ENCODE data around the gene KIFAP3.

KIFAP3 gene

GRCh38 chr1:169886422-169886821 is 188.1 kb downstream of the KIFAP3 start:
- TF ChIP-seq CTBP1 (IDR thresholded peaks at IDR 0.05; ENCODE audit: borderline replicate concordance) (no peak), SP1 (IDR thresholded peaks at IDR 0.05) (no peak), ELF4 (IDR thresholded peaks at IDR 0.05) (no peak), HDGF (IDR thresholded peaks at IDR 0.05; ENCODE audit: borderline replicate concordance) (no peak), SUZ12 (IDR thresholded peaks at IDR 0.05) (no peak), L3MBTL2 (conservative IDR thresholded peaks at IDR 0.05) (no peak), TARDBP (IDR thresholded peaks at IDR 0.05) (no peak), FOXA1 (IDR thresholded peaks at IDR 0.05) (no peak), ARNT (IDR thresholded peaks at IDR 0.05) (no peak), ZNF384 (IDR thresholded peaks at IDR 0.05) (no peak), FOXM1 (IDR thresholded peaks at IDR 0.05; ENCODE audit: borderline replicate concordance) (no peak), LEF1 (IDR thresholded peaks at IDR 0.05; ENCODE audit: borderline replicate concordance) (no peak), NFRKB (IDR thresholded peaks at IDR 0.05) (no peak), BHLHE40 (IDR thresholded peaks at IDR 0.05; ENCODE audit: borderline replicate concordance) (no peak), FOXK2 (IDR thresholded peaks at IDR 0.05) (no peak)
- TF ChIP-seq, protein P1, sequence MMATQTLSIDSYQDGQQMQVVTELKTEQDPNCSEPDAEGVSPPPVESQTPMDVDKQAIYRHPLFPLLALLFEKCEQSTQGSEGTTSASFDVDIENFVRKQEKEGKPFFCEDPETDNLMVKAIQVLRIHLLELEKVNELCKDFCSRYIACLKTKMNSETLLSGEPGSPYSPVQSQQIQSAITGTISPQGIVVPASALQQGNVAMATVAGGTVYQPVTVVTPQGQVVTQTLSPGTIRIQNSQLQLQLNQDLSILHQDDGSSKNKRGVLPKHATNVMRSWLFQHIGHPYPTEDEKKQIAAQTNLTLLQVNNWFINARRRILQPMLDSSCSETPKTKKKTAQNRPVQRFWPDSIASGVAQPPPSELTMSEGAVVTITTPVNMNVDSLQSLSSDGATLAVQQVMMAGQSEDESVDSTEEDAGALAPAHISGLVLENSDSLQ (IDR thresholded peaks at IDR 0.05): no peak
- ChIA-PET CTCF (no interaction called here), POLR2A (no interaction called here)
- DNase-seq (ENCODE audit: extremely low spot score): no peak

GRCh38 chr1:169885207-169885606 is 189.3 kb downstream of the KIFAP3 start:
- POLR2A ChIA-PET: no interaction called here
- TF ChIP-seq, protein P1 (IDR thresholded peaks at IDR 0.05): no peak
- TF ChIP-seq TARDBP (IDR thresholded peaks at IDR 0.05) (no peak), HDGF (IDR thresholded peaks at IDR 0.05; ENCODE audit: borderline replicate concordance) (no peak), FOXK2 (IDR thresholded peaks at IDR 0.05) (no peak), BHLHE40 (IDR thresholded peaks at IDR 0.05; ENCODE audit: borderline replicate concordance) (no peak), LEF1 (IDR thresholded peaks at IDR 0.05; ENCODE audit: borderline replicate concordance) (no peak), FOXA1 (IDR thresholded peaks at IDR 0.05) (no peak)
- DNase-seq (ENCODE audit: extremely low spot score): no peak
- CTCF ChIA-PET: interaction anchor here (0.6 kb wide), 1 partner anchor 145 kb away, joined by 3 read pairs; no protein-coding TSS in a partner anchor

DNA sequence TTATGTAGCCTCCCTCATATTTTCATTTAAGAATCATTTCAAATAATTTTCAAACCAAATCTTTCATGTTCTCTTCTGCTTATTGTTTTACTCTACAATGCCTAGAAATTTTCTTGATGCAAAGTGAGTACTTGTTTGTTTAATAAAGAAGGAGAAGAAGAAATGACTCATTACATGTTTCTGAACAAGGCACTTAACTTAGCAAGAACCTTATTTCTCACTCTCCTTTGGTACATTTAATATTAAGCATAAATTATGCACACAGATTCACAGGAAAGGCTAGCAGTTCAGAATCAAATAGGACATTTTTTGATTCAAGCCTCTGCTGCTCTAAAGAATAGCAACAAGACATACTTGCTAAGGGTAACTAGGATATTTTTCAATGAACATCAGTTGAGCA is 189.9 kb downstream of the KIFAP3 start:
- CTCF ChIA-PET: interaction anchor here (0.6 kb wide), 1 partner anchor 145 kb away, joined by 3 read pairs; no protein-coding TSS in a partner anchor
- TF ChIP-seq SUZ12 (IDR thresholded peaks at IDR 0.05) (no peak), FOXA1 (IDR thresholded peaks at IDR 0.05) (no peak), TARDBP (IDR thresholded peaks at IDR 0.05) (no peak), ARNT (IDR thresholded peaks at IDR 0.05) (no peak), LEF1 (IDR thresholded peaks at IDR 0.05; ENCODE audit: borderline replicate concordance) (no peak), ZNF384 (IDR thresholded peaks at IDR 0.05) (no peak), L3MBTL2 (conservative IDR thresholded peaks at IDR 0.05) (no peak), HDGF (IDR thresholded peaks at IDR 0.05; ENCODE audit: borderline replicate concordance) (no peak), ELF4 (IDR thresholded peaks at IDR 0.05) (no peak), SP1 (IDR thresholded peaks at IDR 0.05) (no peak), BHLHE40 (IDR thresholded peaks at IDR 0.05; ENCODE audit: borderline replicate concordance) (no peak), FOXK2 (IDR thresholded peaks at IDR 0.05) (no peak), NFRKB (IDR thresholded peaks at IDR 0.05) (no peak), FOXM1 (IDR thresholded peaks at IDR 0.05; ENCODE audit: borderline replicate concordance) (no peak)
- TF ChIP-seq, protein P1 (IDR thresholded peaks at IDR 0.05): no peak
- DNase-seq (ENCODE audit: extremely low spot score): no peak
- POLR2A ChIA-PET: interaction anchor here (1.1 kb wide), 1 partner anchor 9 kb away, joined by 4 read pairs; the partner anchor contains the start of gene SCYL3

GRCh38 chr1:169882039-169882511 is 192.4 kb downstream of the KIFAP3 start:
- no peak for TF ChIP-seq ZNF384 (IDR thresholded peaks at IDR 0.05)
- no peak for TF ChIP-seq ARNT (IDR thresholded peaks at IDR 0.05)
- TF ChIP-seq NFRKB (IDR thresholded peaks at IDR 0.05): no peak
- no peak for TF ChIP-seq HDGF (IDR thresholded peaks at IDR 0.05; ENCODE audit: borderline replicate concordance)
- no peak for TF ChIP-seq FOXM1 (IDR thresholded peaks at IDR 0.05; ENCODE audit: borderline replicate concordance)
- ChIA-PET POLR2A (no interaction called here), CTCF (interaction anchor here (0.6 kb wide), 1 partner anchor 643 kb away, joined by 6 read pairs; no protein-coding TSS in a partner anchor)
- DNase-seq (ENCODE audit: extremely low spot score): no peak

GRCh38 chr1:169879034-169879840 is 195.3 kb downstream of the KIFAP3 start:
- DNase-seq (ENCODE audit: extremely low spot score): no peak
- TF ChIP-seq NFRKB (IDR thresholded peaks at IDR 0.05): no peak
- no peak for TF ChIP-seq FOXA1 (IDR thresholded peaks at IDR 0.05)
- TF ChIP-seq SP1 (IDR thresholded peaks at IDR 0.05): no peak
- TF ChIP-seq FOXM1 (IDR thresholded peaks at IDR 0.05; ENCODE audit: borderline replicate concordance): no peak
- TF ChIP-seq ARNT (IDR thresholded peaks at IDR 0.05): no peak
- TF ChIP-seq ZNF384 (IDR thresholded peaks at IDR 0.05): no peak
- no peak for TF ChIP-seq HDGF (IDR thresholded peaks at IDR 0.05; ENCODE audit: borderline replicate concordance)
- no peak for TF ChIP-seq LEF1 (IDR thresholded peaks at IDR 0.05; ENCODE audit: borderline replicate concordance)
- no peak for TF ChIP-seq FOXK2 (IDR thresholded peaks at IDR 0.05)
- no peak for TF ChIP-seq SUZ12 (IDR thresholded peaks at IDR 0.05)
- TF ChIP-seq L3MBTL2 (conservative IDR thresholded peaks at IDR 0.05): no peak
- CTCF ChIA-PET: no interaction called here
- POLR2A ChIA-PET: interaction anchor here (0.8 kb wide), 1 partner anchor 14 kb away, joined by 3 read pairs; no protein-coding TSS in a partner anchor

GRCh38 chr1:169878498-169878897 is 196.0 kb downstream of the KIFAP3 start:
- TF ChIP-seq SP1 (IDR thresholded peaks at IDR 0.05) (no peak), HDGF (IDR thresholded peaks at IDR 0.05; ENCODE audit: borderline replicate concordance) (no peak), ELF4 (IDR thresholded peaks at IDR 0.05) (no peak), NFRKB (IDR thresholded peaks at IDR 0.05) (no peak), FOXK2 (IDR thresholded peaks at IDR 0.05) (no peak), ZNF384 (IDR thresholded peaks at IDR 0.05) (no peak), SUZ12 (IDR thresholded peaks at IDR 0.05) (no peak), BHLHE40 (IDR thresholded peaks at IDR 0.05; ENCODE audit: borderline replicate concordance) (no peak), TARDBP (IDR thresholded peaks at IDR 0.05) (no peak), CTBP1 (IDR thresholded peaks at IDR 0.05; ENCODE audit: borderline replicate concordance) (no peak)
- ChIA-PET POLR2A (interaction anchor here (0.8 kb wide), 1 partner anchor 15 kb away, joined by 3 read pairs; no protein-coding TSS in a partner anchor), CTCF (no interaction called here)
- no peak for DNase-seq (ENCODE audit: extremely low spot score)
